IPS-18a (cell line): Measurements from ENCODE around the gene ULK3.
A peak's percentile ranks its signal among the peaks of the same experiment; 100 is the strongest.
"Not testable (repeated sequence)": the region's sequence is repeated elsewhere in the genome, so short reads cannot be mapped to it uniquely, and the experiment has no call there.

Source experiments
- H3K27ac ChIP-seq: one replicate; pipeline ENCODE4 v1.5.1; 2013; ENCODE audit warnings: low read length
- H3K27me3 ChIP-seq: one replicate; pipeline ENCODE4 v1.6.1; 2013; ENCODE audit warnings: mild to moderate bottlenecking, low read length; ENCODE audit not compliant: control insufficient read depth, insufficient read depth
- H3K36me3 ChIP-seq: one replicate; pipeline ENCODE4 v1.6.1; 2013; ENCODE audit warnings: low read depth, low read length; ENCODE audit not compliant: control insufficient read depth
- H3K4me1 ChIP-seq: one replicate; pipeline ENCODE4 v1.6.1; 2013; ENCODE audit warnings: low read depth, low read length; ENCODE audit not compliant: control insufficient read depth
- H3K4me3 ChIP-seq: one replicate; pipeline ENCODE4 v1.5.1; 2013; ENCODE audit warnings: low read length
- H3K9ac ChIP-seq: one replicate; pipeline ENCODE4 v1.6.1; 2013; ENCODE audit warnings: mild to moderate bottlenecking, low read length, moderate library complexity
- H3K9me3 ChIP-seq: one replicate; pipeline ENCODE4 v1.6.1; 2013; ENCODE audit warnings: low read depth, low read length; ENCODE audit not compliant: control insufficient read depth

Gene ULK3, protein sequence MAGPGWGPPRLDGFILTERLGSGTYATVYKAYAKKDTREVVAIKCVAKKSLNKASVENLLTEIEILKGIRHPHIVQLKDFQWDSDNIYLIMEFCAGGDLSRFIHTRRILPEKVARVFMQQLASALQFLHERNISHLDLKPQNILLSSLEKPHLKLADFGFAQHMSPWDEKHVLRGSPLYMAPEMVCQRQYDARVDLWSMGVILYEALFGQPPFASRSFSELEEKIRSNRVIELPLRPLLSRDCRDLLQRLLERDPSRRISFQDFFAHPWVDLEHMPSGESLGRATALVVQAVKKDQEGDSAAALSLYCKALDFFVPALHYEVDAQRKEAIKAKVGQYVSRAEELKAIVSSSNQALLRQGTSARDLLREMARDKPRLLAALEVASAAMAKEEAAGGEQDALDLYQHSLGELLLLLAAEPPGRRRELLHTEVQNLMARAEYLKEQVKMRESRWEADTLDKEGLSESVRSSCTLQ

DNA sequence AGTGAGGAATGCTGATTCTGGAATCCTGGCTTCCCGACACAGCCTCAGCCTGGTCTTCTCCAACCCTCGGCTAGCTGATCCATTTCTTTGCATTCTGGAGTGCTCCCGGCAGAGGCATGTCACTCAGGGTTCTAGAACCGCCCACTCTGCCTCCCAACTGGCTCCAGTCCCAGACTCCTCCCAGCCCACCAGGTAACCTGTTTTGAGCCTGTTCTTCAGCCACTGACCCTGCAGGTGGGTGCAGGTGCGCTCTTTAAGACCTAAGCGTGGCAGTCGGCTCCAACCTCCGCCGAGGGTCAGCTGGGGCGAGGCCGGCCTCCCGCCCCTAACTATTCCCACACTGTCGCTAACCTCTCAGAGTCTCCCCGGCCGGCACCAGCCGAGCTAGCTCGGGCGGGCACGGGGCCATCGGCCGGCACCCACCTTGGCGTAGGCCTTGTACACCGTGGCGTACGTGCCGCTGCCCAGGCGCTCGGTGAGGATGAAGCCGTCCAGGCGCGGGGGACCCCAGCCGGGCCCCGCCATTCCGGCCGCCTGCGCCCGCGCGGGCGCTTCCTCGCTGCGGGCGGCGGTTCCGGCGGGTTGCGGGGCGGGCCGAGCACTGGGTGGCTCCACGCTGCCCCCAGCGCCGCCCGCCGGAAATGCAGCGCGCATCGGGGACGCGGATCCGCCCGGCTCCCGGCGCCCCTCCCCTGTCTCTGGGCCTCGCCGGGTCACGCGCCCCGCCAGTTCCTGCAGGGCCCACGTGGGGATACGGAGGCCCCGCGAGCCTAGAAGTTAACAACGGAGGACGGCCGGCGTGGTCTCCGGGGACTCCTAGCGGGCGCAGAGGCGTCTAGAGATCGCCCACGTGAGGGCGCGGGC, at the start of gene ULK3:
ULK3 (minus strand) TSS at position 576 of the 864 bp plus-strand sequence; CDS start at position 525, 51 bp downstream.
- Histone ChIP-seq H3K36me3 (peaks cover 9% of the 10 kb centered on the region), H3K27me3 (no peaks in the 10 kb centered on the region), H3K27ac (peak within 1 kb of the TSS; percentile 64), H3K4me3 (peak within 1 kb of the TSS; percentile 80), H3K9ac (peak within 1 kb of the TSS; percentile 94), H3K9me3 (no peaks in the 10 kb centered on the region), H3K4me1 (peaks cover 12% of the 10 kb centered on the region)

GRCh38 chr15:74892313-74892712, 49.4 kb upstream of the ULK3 start:
- no peak overlapping the region for H3K4me3 ChIP-seq
- no peaks in the 10 kb centered on the region for H3K9me3 ChIP-seq
- H3K27ac ChIP-seq: no peak overlapping the region
- no peaks in the 10 kb centered on the region for H3K27me3 ChIP-seq
- no peaks in the 10 kb centered on the region for H3K4me1 ChIP-seq
- no peak overlapping the region for H3K9ac ChIP-seq
- H3K36me3 ChIP-seq: peaks cover 27% of the 10 kb centered on the region

DNA sequence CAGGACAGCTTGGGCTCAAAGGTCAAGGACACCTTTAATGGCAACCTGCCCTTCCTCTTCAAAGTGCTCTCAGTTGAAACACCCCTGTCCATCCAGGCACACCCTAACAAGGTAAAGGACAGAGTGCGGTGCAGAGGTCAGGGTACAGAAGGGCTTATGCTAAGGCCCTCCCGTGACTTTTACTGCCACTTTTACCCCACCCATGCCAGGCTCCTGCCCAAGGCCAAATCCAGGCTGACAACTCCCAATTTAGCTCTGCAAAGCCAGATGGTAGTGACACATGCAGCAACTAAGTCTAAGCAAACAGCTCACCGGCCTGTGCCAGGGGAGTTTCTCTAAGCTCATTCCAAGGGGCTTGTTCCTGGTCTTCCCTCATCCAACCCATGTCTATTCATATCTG, 48.5 kb upstream of the ULK3 start:
- Histone ChIP-seq H3K27me3 (no peaks in the 10 kb centered on the region), H3K4me1 (no peaks in the 10 kb centered on the region), H3K36me3 (peaks cover 22% of the 10 kb centered on the region), H3K9me3 (no peaks in the 10 kb centered on the region), H3K9ac (no peak overlapping the region), H3K27ac (no peak overlapping the region), H3K4me3 (no peak overlapping the region)

GRCh38 chr15:74890665-74890960, 47.7 kb upstream of the ULK3 start:
- peak overlapping the region; percentile 76 for H3K9ac ChIP-seq
- H3K27ac ChIP-seq: no peak overlapping the region
- H3K4me3 ChIP-seq: peak overlapping the region; percentile 80
- peaks cover 22% of the 10 kb centered on the region for H3K36me3 ChIP-seq
- no peaks in the 10 kb centered on the region for H3K27me3 ChIP-seq
- H3K9me3 ChIP-seq: no peaks in the 10 kb centered on the region
- H3K4me1 ChIP-seq: no peaks in the 10 kb centered on the region

DNA sequence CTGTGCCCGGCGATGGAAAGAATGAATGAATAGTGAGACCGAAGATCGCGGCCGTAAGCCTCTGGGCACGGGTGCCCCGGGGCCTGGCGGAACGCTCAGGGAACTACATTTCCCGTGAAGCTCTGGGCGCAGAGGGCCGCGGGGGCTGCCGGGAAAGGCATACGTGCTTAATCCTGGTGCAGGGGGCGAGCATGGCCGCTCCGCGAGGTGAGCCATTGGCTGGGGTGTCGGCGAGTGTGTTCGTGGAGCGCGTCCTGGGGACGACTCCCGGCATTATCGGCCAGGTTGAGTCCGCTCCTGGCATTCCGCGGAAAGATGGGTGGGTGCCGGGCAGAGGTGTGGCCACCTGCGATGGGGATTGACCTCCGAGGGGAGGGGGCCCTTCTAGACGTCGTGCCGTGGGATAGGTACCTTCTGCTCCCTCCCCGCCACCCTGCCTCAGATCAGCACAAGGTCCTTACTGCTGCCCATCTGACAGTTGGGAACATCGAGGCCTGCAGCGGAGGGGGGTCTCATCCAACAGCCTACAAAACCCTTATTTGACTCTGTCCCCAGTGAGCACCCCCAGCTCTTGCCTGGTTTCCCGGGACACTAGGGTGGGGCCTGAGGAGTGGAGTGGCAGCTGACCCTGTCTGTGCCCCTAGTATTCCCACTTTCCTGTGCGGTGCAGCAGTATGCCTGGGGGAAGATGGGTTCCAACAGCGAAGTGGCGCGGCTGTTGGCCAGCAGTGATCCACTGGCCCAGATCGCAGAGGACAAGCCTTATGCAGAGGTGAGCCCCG, 47.1 kb upstream of the ULK3 start, which contains the start of gene MPI:
MPI (plus strand) TSS at position 160 of the 782 bp plus-strand sequence; CDS start at position 192, 32 bp downstream.
- peak within 1 kb of the TSS; percentile 76 for H3K9ac ChIP-seq
- no peaks in the 10 kb centered on the region for H3K27me3 ChIP-seq
- H3K4me1 ChIP-seq: no peaks in the 10 kb centered on the region
- no peaks in the 10 kb centered on the region for H3K9me3 ChIP-seq
- no peak within 1 kb of the TSS for H3K27ac ChIP-seq
- H3K4me3 ChIP-seq: peak within 1 kb of the TSS; percentile 80
- H3K36me3 ChIP-seq: peaks cover 22% of the 10 kb centered on the region

GRCh38 chr15:74889390-74889882, 46.5 kb upstream of the ULK3 start:
- no peak overlapping the region for H3K9ac ChIP-seq
- no peaks in the 10 kb centered on the region for H3K4me1 ChIP-seq
- peaks cover 22% of the 10 kb centered on the region for H3K36me3 ChIP-seq
- H3K27me3 ChIP-seq: no peaks in the 10 kb centered on the region
- no peaks in the 10 kb centered on the region for H3K9me3 ChIP-seq
- H3K4me3 ChIP-seq: peak overlapping the region; percentile 80
- H3K27ac ChIP-seq: no peak overlapping the region

- Histone ChIP-seq H3K36me3 (peaks cover 22% of the 10 kb centered on the region), H3K4me3 (no peak overlapping the region), H3K9ac (no peak overlapping the region), H3K4me1 (no peaks in the 10 kb centered on the region), H3K27me3 (no peaks in the 10 kb centered on the region), H3K27ac (no peak overlapping the region), H3K9me3 (no peaks in the 10 kb centered on the region)
Observed at GRCh38 chr15:74888716-74889115, 45.8 kb upstream of the ULK3 start.

GRCh38 chr15:74887537-74888193, 44.7 kb upstream of the ULK3 start:
- H3K4me1 ChIP-seq, H3K27me3 ChIP-seq: not testable (repeated sequence)

GRCh38 chr15:74885461-74885860, 42.5 kb upstream of the ULK3 start:
- no peak overlapping the region for H3K4me3 ChIP-seq
- no peaks in the 10 kb centered on the region for H3K4me1 ChIP-seq
- no peak overlapping the region for H3K27ac ChIP-seq
- H3K9ac ChIP-seq: no peak overlapping the region
- H3K36me3 ChIP-seq: no peaks in the 10 kb centered on the region
- no peaks in the 10 kb centered on the region for H3K9me3 ChIP-seq
- H3K27me3 ChIP-seq: no peaks in the 10 kb centered on the region

More at GRCh38 chr15:74887537-74888193, 44.7 kb upstream of the ULK3 start:
- H3K36me3 ChIP-seq: peaks cover 11% of the 10 kb centered on the region
- not testable (repeated sequence) for H3K4me3 ChIP-seq, H3K27ac ChIP-seq, H3K9me3 ChIP-seq, H3K9ac ChIP-seq

DNA sequence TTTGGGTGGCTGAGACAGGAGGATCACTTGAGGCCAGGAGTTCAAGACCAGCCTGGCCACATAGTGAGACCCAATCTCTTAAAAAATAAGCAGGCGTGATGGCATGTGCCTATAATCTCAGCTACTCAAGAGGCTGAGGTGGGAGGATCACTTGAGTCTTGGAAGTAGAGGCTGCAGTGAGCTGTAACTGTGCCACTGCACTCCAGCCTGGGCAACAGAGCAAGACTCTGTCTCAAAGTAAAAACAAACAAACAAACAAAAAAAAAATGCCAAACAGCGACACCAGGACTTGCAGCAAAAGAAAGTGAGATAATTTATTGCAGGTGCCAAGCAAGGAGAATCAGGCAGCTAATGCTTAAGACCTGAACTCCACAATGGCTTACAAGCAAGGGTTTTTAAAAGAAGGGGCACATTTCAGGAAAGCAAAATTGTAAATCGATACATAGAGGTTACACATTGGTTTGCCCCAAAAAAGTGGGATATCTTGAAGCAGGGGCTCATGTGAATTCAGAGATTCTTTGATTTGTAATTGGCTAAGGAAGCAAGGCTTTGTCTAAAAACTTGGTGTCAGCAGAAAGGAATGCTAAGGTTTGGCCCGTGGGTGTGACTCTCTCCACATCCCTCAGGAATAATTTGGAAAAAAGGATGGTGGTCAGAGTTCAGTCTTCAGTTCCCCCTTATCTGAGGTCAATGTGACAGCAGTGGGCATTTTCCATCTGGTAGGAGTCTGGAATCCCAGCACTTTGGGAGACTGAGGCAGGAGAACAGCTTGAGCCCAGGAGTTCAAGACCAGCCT, 41.7 kb upstream of the ULK3 start:
- no peaks in the 10 kb centered on the region for H3K4me1 ChIP-seq
- H3K4me3 ChIP-seq: no peak overlapping the region
- no peaks in the 10 kb centered on the region for H3K36me3 ChIP-seq
- H3K27me3 ChIP-seq: no peaks in the 10 kb centered on the region
- H3K9ac ChIP-seq: no peak overlapping the region
- no peak overlapping the region for H3K27ac ChIP-seq
- no peaks in the 10 kb centered on the region for H3K9me3 ChIP-seq
